ENCODE results near the gene TOLLIP.

The TOLLIP gene

GRCh38 chr11:1356007-1356435 lies 46.6 kb upstream of the TOLLIP start:
- H3K4me1 ChIP-seq (ENCODE audit: control insufficient read depth, low read length), result no peaks in the 10 kb centered on the region
- H3K79me2 ChIP-seq (ENCODE audit: control insufficient read depth, low read length), result no peaks in the 10 kb centered on the region
- H3K27me3 ChIP-seq (ENCODE audit: control insufficient read depth, low read length), result no peaks in the 10 kb centered on the region
- no peaks in the 10 kb centered on the region for H3F3A ChIP-seq (ENCODE audit: control insufficient read depth, insufficient read depth)
- H3K9me2 ChIP-seq (replicated peaks; ENCODE audit: control insufficient read depth, low read length), result no peaks in the 10 kb centered on the region
- no peaks in the 10 kb centered on the region for H3K36me3 ChIP-seq (ENCODE audit: control insufficient read depth, low read length)
- H3K4me3 ChIP-seq (ENCODE audit: low read length), result no peak overlapping the region
- no peaks in the 10 kb centered on the region for H4K20me1 ChIP-seq (ENCODE audit: control insufficient read depth, insufficient read depth, low read depth, low read length)
- no peak overlapping the region for H3K4me2 ChIP-seq (ENCODE audit: low read length)
- no peak for TF ChIP-seq CTCF (IDR thresholded peaks at IDR 0.05; ENCODE audit: low read depth, low read length, poor library complexity, severe bottlenecking)
- no peak for TF ChIP-seq EZH2phosphoT487 (IDR thresholded peaks at IDR 0.05; ENCODE audit: borderline replicate concordance, low read length)
- no peak overlapping the region for H3K27ac ChIP-seq (ENCODE audit: low read depth, low read length)
- H3K9me3 ChIP-seq (ENCODE audit: control insufficient read depth, insufficient read depth, low read length), result no peaks in the 10 kb centered on the region

- no peak for TF ChIP-seq EZH2phosphoT487 (IDR thresholded peaks at IDR 0.05; ENCODE audit: borderline replicate concordance, low read length)
- TF ChIP-seq CTCF (IDR thresholded peaks at IDR 0.05; ENCODE audit: low read depth, low read length, poor library complexity, severe bottlenecking), result no peak
- H3K79me2 ChIP-seq (ENCODE audit: control insufficient read depth, low read length), result no peaks in the 10 kb centered on the region
- no peak overlapping the region for H3K4me2 ChIP-seq (ENCODE audit: low read length)
- no peak overlapping the region for H3K27ac ChIP-seq (ENCODE audit: low read depth, low read length)
- H3K27me3 ChIP-seq (ENCODE audit: control insufficient read depth, low read length), result no peaks in the 10 kb centered on the region
- no peaks in the 10 kb centered on the region for H3K9me3 ChIP-seq (ENCODE audit: control insufficient read depth, insufficient read depth, low read length)
- no peaks in the 10 kb centered on the region for H4K20me1 ChIP-seq (ENCODE audit: control insufficient read depth, insufficient read depth, low read depth, low read length)
- H3K9me2 ChIP-seq (replicated peaks; ENCODE audit: control insufficient read depth, low read length), result no peaks in the 10 kb centered on the region
- H3K36me3 ChIP-seq (ENCODE audit: control insufficient read depth, low read length), result no peaks in the 10 kb centered on the region
- no peak overlapping the region for H3K4me3 ChIP-seq (ENCODE audit: low read length)
- no peaks in the 10 kb centered on the region for H3F3A ChIP-seq (ENCODE audit: control insufficient read depth, insufficient read depth)
- H3K4me1 ChIP-seq (ENCODE audit: control insufficient read depth, low read length), result no peaks in the 10 kb centered on the region
These were observed 44.9 kb upstream of the TOLLIP start for GRCh38 chr11:1354125-1354938.

- no peaks in the 10 kb centered on the region for H3F3A ChIP-seq (ENCODE audit: control insufficient read depth, insufficient read depth)
- no peak overlapping the region for H3K27ac ChIP-seq (ENCODE audit: low read depth, low read length)
- H3K9me2 ChIP-seq (replicated peaks; ENCODE audit: control insufficient read depth, low read length), result no peaks in the 10 kb centered on the region
- no peaks in the 10 kb centered on the region for H3K79me2 ChIP-seq (ENCODE audit: control insufficient read depth, low read length)
- no peak for TF ChIP-seq CTCF (IDR thresholded peaks at IDR 0.05; ENCODE audit: low read depth, low read length, poor library complexity, severe bottlenecking)
- TF ChIP-seq EZH2phosphoT487 (IDR thresholded peaks at IDR 0.05; ENCODE audit: borderline replicate concordance, low read length), result no peak
- H3K36me3 ChIP-seq (ENCODE audit: control insufficient read depth, low read length), result no peaks in the 10 kb centered on the region
- H3K27me3 ChIP-seq (ENCODE audit: control insufficient read depth, low read length), result no peaks in the 10 kb centered on the region
- no peaks in the 10 kb centered on the region for H3K9me3 ChIP-seq (ENCODE audit: control insufficient read depth, insufficient read depth, low read length)
- H3K4me1 ChIP-seq (ENCODE audit: control insufficient read depth, low read length), result no peaks in the 10 kb centered on the region
- no peak overlapping the region for H3K4me2 ChIP-seq (ENCODE audit: low read length)
- H4K20me1 ChIP-seq (ENCODE audit: control insufficient read depth, insufficient read depth, low read depth, low read length), result no peaks in the 10 kb centered on the region
- H3K4me3 ChIP-seq (ENCODE audit: low read length), result no peak overlapping the region
These were observed 44.1 kb upstream of the TOLLIP start for GRCh38 chr11:1353383-1354124.

All from DOHH2 (cell line).